NOMO-1 treated with DMSO at 0.1 percent for 48 hours (cell line): ENCODE data around the gene BACH2.
"Not testable (repeated sequence)": the region's sequence is repeated elsewhere in the genome, so short reads cannot be mapped to it uniquely, and the experiment has no call there.

Source experiments
- DNase-seq: peaks from one replicate; lab custom pipeline; 2025; ENCODE audit not compliant: unreplicated experiment; lab: John Stamatoyannopoulos, UW

The BACH2 gene

DNA sequence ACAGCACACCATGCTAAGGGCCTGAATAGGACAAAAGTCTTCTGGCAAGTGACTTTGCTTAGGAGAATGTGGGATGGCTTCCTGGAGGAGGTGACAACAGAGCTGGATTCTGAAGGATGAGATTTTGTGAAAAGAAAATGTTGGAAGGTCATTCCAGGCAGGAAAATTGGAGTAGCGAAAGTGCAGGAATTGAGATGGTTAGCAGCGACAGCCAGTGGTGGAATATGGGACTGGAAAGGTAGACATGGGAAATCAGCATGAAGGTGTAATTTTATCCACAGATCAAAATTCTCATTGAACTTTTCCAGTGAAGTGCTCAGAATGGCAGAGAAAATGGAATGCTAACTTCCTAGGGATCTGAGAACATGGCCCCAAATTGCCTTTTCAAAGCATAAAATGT, 5.7 kb upstream of the BACH2 start:
- no peak for DNase-seq

DNA sequence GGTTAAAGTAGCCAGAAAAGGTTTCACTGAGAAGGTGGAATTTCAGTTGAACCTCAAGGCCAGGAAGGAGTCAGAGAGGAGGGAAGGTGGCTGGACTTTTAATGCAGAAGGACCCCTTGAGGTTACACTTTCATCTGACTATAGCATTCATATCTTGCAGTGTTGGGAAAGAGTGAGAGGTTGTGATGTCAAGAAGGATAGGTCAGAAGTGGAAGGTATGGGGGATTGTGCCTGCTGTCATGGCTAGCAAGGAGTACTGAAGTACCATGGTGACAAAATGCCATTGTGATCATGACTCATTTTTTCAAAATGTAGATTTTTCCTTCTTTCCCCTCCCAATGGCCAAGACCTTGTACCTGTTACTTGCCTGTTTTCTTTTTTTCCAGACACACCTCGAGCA, 5.2 kb upstream of the BACH2 start:
- no peak for DNase-seq

DNA sequence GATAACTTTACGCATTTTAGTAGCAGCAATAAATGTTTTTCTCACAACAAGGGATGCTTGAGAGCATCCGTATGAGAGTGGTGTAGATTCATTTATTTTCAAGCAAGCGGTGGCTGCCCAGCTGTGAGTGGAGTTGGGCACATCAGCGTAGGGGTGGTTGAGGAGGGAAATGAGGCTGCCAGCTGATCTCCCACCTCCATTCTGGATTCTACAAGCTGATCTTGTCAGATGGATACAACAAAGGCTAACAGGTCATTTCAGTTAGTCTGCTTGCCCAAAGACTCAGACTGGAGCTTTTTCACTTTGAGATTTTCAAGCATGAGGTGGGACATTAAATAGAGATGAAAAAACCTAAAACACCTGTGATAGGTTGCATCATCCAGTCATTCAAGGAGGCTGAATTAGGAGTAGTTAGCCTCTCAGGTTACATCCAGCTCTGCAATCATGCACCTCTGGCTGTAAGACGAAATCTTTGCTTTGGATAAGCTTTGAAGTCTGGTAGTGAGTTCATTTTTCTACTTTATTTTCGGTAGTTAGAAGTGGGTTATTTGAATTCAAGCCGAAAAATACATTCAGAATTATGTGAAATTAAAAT, 1.9 kb upstream of the BACH2 start:
- no peak for DNase-seq

DNA sequence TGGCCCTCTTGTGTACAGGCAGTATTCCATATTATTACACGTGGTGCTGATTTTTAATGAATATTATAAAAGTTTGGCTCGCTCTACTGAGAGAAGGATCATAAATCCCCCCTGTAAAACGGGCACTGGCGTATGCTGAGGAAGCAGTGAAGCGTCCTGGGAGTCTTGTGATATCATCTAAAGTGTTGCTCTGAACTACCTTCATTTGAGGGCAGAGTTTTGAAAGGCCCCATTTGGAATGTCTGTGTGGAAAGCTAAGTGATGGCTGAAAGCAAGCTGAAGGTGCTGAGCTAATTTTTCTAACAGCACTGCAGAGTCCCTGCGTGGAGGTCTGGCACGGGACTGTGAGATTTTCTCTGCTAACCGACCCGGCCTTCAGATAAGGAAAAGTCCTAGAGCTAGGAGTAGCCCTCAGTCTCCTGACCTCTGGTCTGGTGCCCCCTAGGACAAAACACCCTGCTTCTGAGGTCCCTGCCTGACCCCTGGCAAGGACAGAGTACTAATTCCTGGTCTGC, 1.3 kb upstream of the BACH2 start:
- no peak for DNase-seq

DNA sequence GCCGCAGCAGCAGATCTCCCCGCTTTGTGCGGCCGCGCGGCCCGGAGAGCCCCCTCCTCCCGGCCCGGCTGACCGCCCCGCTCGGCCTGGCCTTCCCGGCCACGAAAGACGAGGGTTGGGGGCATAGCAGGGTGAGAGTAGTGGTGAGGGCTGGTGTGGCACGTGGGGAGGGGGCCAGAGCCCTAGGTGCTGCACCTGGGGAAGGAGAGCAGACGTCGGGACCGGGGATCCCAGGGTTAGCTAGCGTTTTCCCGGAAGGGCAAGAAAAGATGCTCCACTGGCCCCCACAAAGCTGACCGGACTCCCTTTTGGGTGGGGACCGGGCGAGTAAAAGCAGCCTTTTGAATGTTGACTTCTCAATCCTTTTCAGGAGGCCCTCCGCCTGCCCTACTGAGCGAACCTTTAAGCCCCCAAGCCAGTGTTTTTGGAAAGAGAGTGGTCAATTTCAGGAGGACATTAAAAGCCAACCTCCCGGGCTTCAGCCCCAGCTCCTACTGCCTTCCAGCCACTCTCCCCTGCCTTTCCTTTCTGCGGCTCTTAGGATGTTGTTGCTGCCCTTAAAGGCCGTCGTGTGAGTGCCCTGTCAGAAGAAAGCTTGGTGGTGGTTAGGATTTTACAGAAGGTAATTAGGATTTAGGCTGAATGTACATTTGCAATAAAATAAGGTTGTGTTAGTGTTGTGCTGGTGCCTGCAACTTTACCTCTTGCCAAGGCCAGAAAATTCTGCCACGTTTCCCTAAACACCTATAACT, 648 bp upstream of the BACH2 start:
- DNase-seq: no peak

DNA sequence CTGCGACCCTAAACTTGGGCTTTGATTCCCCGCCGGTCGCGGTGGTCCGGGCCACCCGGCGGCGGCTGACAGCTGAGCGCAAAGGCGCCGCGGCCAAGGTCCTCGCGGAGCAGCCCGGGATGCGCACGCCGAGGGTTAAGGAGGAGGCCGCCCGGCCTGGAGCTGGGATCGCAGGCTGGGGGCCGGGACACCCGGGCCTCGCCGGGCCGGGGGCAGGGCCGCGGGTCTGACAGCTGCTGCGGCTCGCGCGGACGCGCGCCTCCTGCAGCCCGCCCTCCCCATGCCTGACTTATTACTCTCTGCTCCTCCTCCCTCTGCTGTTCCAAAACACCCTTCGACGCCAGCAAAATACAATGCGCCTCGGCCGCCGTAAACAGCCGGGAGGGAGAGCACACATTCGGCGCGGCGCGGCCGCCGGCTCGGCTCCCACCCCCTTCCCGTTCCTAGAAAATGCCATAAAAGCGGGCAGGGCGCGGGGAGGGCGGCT, 746 bp downstream of the BACH2 start:
- DNase-seq: peak; percentile 31

DNA sequence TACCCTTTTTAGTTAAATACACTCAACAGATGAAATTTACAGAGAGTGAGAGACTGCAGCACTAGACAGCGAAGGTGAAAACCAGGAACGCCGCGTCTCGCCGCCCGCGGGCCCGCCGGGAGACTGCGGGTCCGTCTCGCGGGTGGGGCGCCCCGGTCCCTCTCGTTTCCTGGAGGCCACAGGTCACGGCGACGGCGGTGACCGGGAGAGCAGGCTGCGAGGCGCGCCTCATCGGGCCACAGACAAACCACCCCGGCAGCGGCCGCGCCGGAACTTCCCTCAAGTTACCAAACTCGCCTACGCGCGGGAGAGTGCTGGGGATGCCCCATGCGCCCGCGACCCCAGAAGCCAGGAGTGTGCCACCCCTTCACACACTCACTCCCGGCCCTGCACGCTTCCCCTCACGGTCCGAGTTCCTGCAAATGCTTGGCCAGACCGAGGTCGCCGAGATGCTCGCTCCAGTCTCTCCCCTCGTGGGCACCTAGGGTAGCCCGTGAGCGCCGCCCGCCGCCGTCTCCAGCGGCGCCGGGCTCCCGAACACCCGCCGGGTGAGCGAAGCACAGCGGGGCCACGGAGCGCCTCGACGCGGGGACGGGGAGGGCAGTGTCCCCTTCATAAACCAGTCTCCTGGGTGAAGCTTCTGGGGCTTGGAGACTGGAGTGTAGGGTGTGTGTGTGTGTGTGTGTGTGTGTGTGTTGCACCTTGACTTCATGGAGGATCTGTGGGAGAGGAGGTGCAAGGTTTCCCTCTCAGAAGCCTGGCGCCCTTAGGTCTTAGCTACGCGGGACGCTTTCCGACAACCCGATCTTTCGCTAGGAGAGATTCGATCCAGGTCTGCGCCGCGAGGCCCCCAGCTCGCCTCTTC, 1.4 kb downstream of the BACH2 start:
- peak; percentile 42 for DNase-seq

DNA sequence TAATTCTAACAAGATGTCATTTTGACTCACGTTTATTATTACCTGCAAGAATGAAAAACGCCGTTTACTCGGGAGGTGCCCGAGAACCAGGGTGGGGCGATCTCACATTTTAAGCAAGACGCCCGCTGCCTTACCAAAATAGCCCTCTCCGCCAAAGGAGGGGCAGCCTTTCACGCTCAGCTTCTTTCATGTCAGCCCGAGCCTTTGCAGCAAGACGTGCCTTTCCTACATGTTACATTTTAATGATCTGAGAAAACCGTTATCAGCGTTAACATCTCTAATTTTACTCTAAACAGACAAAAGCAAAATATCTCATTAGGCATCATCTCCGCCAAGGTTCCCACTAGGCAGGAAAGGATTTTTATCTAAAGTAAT, 2.0 kb downstream of the BACH2 start:
- DNase-seq: no peak

DNA sequence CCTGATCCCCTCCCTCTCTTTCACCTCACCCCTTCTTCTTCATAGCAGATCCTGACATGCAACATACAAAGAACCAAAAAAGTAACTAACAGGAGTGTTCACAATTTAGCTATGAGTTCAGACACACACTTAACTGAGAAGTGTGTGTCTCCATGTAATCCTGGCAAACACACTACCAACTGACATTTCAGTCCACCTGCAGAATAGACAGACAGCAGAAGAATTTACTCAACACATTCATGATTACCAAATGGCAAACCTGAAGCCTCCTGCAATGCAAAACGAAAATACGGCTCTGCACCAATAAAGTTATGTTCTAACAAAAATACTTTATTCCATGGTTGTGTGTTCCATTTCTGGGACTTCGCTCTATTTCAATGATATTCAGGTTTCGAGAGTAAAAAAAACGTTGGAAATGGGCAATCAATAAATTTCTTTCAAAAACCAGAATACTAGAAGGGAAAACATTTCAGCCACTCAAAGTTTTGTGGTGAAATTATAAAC, 2.6 kb downstream of the BACH2 start:
- DNase-seq: no peak

DNA sequence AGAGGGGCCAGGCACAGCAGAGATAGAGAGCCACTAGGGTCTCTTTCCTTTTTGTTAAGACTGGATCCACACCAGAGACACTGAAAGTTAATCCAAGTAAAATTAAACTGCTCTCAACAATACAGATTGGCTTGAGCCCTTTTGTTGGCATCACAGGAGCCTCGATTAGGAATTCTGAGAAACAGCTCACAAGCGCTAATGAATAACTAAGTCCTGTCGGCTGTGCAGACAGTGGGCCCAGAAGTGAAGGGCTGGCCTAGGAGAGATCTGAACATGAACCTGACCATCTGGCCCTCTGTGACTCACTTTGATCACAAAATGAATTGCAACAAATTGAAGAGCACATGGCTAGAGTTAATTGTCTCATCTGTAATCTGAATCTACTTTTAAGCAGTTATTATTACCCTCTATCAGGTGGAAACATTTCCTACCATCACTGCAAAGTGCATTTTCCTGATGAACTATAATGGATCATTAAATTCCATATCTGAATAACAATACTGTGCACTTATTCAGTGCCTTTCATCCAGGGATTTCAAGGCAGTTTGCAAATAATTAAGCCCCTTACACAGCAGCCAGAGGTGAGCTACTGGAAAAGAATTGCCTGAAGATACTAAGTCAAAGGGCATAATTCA, 3.2 kb downstream of the BACH2 start:
- no peak for DNase-seq

DNA sequence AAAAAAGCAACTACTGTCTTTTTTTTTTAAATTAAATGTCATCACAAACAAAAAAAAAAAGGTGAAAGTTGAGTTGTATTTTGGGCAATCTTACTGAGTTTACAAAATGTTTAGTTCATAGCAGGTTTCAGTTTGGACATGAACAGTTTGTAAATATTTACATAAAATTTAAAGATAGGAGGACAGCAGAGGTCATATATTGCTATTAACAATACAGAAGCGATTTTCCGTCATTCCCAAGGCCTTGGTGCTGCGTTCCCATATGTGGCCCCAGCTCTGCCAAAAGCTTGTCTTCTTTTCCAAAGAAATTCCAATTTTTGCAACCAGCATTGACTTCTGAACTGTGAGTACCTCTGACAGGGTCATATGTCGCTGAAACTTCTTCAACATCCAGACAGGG, 5.1 kb downstream of the BACH2 start:
- no peak for DNase-seq

DNA sequence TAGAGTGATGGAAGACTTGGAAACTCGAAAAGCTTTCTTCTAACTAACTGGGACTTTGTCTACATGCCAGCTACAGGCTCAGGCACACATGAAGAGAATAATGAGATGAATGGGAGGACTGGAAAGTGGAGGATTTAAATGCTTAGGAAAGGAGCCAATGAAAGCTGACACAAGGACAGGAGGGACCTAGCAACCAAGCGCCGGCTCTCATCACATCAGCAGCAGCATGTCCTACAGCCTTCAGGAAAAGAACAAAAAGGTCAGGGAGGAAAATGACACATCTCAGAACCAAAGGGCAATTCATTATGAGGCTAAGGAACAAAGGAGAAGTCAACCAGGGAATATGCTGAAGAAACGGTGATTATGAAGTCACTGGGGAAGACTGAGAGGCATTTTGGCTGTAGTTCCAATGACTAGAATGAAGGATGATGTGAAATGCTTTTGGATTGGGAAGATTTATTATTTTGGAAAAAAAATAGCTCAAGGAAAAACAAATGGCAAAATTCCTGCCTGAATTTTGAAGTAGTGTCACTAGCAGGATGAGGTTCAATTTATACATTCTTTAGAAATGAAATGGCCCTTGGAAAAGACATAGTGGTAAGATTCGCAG, 5.7 kb downstream of the BACH2 start:
- DNase-seq: no peak

DNA sequence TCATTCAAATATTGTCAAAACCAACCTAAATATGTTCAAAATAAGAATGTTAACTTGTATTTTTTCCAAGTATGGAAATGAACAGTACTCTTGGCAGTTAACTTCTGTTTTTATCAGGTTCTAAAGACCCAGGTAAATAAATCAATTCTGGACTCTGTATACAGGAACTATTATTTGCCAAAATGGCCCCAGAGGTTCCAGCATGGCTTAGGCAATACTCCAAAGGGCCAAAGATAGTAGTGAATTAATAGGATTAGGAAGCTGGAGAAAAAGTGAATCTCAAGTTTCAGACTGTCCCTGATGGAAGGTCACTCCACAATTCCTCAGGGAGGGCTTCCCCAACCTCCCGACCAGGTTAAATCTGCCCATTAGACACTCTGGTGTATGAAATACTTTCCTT, 6.7 kb downstream of the BACH2 start:
- DNase-seq: no peak

DNA sequence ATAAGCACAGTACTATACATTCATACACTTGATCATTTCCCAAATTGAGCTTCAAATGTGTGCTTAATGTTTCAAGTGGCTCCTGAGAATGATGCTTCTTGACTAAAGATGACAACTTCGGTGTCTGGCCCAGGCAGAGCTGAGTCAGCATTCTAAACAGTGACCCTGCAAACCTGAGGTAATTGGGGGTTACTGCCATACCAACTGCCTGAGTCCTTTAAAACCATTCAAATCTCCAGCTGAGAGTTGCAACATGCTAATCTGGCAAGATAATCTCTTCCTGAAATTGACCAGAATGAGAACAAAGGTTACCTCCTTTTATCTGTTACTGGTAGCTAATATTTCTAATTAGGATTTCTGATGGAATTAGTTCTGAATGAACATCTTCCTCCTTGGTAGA, 8.2 kb downstream of the BACH2 start:
- peak; percentile 20 for DNase-seq

DNA sequence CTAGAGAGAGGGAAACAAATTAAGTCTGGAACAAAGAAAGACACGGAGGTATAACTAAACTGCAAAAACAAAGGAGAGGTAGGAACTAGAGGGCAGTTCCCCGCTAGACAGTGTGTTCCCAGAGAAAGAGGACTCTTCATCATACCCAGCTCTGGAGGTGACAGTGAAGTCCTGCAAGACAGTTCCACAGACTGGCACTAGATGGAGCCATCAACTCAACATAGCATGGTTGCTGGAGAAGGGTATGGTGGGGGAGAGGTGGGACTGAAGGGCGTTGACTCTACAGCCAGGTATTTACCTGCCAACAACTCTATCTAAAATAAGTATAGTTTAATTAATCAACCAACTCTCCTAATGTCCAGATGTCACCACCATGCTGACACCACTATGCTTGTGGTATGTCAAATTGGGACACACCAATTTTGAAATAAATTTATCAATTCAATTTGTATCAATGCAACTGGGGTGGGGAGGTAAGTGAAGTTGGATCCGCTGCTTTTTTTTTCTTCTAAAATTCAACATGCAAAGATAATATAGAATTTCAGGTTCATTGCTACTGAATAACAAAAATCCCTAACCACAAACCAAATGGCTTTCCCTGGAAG, 9.7 kb downstream of the BACH2 start:
- peak; percentile 30 for DNase-seq

DNA sequence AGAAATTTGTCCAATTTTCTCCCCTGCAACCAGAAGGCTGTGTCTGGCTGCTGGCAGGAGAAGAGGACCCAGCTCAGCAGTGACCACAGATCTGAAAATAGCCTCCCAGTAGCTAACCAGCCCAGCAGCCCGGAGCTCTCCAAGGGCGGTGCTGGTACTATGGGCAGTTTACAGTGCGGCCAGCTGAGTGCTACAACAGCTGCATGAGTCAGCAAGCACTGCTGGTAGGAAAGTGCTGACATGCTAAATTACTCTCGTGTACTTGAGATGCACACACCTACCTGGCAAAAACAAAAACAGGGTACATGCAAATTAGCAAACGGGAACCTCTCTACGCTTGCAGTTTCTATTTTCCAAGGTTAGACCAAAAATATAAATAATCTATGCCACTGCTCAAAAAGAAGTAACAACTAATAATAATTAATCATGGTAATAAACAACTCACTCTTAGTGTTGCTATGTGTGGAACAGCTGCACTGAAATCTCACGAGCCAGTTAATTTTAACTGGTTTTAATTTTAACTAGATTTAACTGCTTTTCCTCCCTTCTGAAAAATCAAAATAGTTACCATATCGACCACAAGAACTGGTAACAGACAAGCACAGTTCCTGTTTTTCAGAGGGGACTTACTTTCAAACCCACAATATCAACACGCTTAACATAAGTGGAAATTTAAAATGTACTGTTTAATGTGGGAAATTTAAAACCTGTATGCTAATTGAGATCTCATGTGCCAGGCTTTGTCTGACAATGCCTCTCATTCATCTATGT, 10.8 kb downstream of the BACH2 start:
- DNase-seq: peak; percentile 85

DNA sequence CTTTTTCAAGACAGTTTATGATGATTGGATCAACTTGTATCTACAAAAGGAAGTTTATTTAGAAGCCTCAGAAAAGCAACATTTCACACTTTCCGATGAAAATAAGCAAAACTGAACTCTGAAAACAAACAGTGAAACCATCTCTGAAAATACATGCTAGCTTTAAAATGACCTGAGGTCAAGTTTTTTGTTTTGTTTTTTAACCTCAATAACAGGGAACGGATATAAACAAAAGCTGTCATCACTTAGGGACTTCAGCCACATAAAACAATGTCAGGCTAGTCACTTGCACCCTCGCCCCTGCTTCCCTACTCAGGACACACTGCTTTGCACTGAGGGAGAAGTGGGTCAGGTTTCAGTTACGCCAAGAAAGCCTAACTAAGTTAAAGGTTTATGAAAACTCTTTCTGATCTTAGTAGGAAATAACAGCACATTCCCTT, 11.6 kb downstream of the BACH2 start:
- DNase-seq: no peak

DNA sequence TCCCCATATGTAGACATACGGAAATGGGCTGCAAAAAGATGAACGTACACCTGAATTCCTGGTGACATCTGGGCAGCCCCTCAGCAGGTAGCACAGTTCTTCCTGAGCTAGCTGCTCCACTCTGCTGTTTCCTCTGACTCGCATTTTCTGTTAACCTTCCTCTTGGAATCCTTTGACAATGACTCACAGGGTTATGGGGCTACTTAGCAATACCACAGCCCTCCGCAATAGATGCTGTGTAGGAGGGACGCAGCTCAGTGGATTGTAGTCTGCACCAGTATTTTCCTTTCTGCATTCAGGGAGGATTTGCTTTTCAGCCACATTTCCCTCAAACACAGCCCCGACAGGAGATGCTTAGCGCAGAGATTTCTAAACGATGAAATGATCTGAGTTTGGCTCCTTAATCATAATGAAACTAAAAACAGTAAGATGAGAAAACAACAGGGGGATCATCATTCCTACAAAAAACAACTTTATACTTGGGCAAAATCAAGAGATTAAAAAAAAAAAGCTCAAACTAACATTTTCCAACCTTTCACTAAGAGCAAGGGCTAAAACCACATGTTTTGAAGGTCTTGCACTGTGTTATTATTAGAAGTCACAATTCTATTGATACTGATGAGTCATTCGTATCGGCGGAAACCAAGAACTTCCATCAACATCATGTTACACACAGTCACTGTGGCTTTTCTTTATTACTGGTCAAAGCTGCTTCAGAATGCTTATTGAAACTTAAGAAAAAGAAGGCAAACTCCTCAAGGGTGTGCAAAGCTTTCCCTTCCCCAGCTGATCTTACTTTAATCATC, 12.2 kb downstream of the BACH2 start:
- peak; percentile 63 for DNase-seq

DNA sequence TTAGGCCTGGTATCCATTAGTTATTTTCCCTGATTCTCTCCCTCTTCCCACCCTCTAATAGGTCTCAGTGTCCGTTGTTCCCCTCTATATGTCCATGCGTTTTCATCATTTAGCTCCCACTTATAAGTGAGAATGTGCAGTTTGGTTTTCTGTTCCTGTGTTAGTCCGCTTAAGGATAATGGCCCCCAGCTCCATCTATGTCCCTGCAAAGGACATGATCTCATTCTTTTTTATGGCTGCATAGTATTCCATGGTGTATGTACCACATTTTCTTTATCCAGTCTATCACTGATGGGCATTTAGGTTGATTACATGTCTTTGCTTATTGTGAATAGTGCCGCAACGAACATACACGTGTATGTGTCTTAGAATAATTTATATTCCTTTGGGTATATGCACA, 14.4 kb downstream of the BACH2 start:
- DNase-seq: not testable (repeated sequence)
